ENCODE measurements around the gene EVL.
"Not testable (repeated sequence)": the region's sequence is repeated elsewhere in the genome, so short reads cannot be mapped to it uniquely, and the experiment has no call there.

Gene EVL

GRCh38 chr14:100065111-100065871 is at the start of gene EVL:
Gene EVL (plus strand): TSS chr14:100065422. CDS start chr14:100065501, 79 bp downstream.
- peak in 2 of 3 experiments; percentile 16 to 71 for DNase-seq

- DNase-seq: no peak
These were observed 47.7 kb upstream of the EVL start for GRCh38 chr14:100017553-100017952.

GRCh38 chr14:100018054-100018453 is 47.2 kb upstream of the EVL start:
- DNase-seq: no peak

GRCh38 chr14:100018482-100018881 is 46.7 kb upstream of the EVL start:
- no peak for DNase-seq

GRCh38 chr14:100019156-100019744 is 46.0 kb upstream of the EVL start:
- DNase-seq: peak in 2 of 3 experiments; percentile 20 to 44

GRCh38 chr14:100020629-100021028 is 44.6 kb upstream of the EVL start:
- no peak for DNase-seq

GRCh38 chr14:100022772-100023451 is 42.3 kb upstream of the EVL start:
- peak in 2 of 3 experiments; percentile 61 to 89 for DNase-seq

- DNase-seq: peak in 1 of 3 experiments; percentile 25
These were observed 40.1 kb upstream of the EVL start for GRCh38 chr14:100025111-100025510.

GRCh38 chr14:100027771-100028490 is 37.3 kb upstream of the EVL start:
- DNase-seq: no peak

- no peak for DNase-seq
These were observed 36.1 kb upstream of the EVL start for GRCh38 chr14:100028990-100029677.

GRCh38 chr14:100030006-100030405 is 35.2 kb upstream of the EVL start:
- DNase-seq: not testable (repeated sequence)

GRCh38 chr14:100030452-100031153 is 34.6 kb upstream of the EVL start:
- DNase-seq: no peak

- peak in 1 of 3 experiments; percentile 59 for DNase-seq
These were observed 33.5 kb upstream of the EVL start for GRCh38 chr14:100031506-100032281.

GRCh38 chr14:100032738-100033137 is 32.5 kb upstream of the EVL start:
- peak in 2 of 3 experiments; percentile 22 to 42 for DNase-seq

- DNase-seq: no peak
These were observed 31.7 kb upstream of the EVL start for GRCh38 chr14:100033347-100034075.

GRCh38 chr14:100034468-100034867 is 30.8 kb upstream of the EVL start:
- no peak for DNase-seq

- no peak for DNase-seq
These were observed 30.2 kb upstream of the EVL start for GRCh38 chr14:100034961-100035500.

- no peak for DNase-seq
These were observed 29.5 kb upstream of the EVL start for GRCh38 chr14:100035700-100036099.

GRCh38 chr14:100037353-100037752 is 27.9 kb upstream of the EVL start:
- DNase-seq: no peak

- no peak for DNase-seq
These were observed 27.2 kb upstream of the EVL start for GRCh38 chr14:100038065-100038464.

Measured in NCI-H1417 (cell line).